ENCODE data around the gene TRMU.
"Not testable (repeated sequence)": the region's sequence is repeated elsewhere in the genome, so short reads cannot be mapped to it uniquely, and the experiment has no call there.

Gene TRMU

GRCh38 chr22:46309526-46310085, 25.9 kb upstream of the TRMU start:
- Histone ChIP-seq H3K27ac (ENCODE audit: low read depth, low read length) (no peak overlapping the region), H3K36me3 (ENCODE audit: insufficient read depth, low read length) (no peaks in the 10 kb centered on the region)

GRCh38 chr22:46312056-46312455, 23.5 kb upstream of the TRMU start:
- Histone ChIP-seq H3K9me3 (ENCODE audit: low read length) (no peaks in the 10 kb centered on the region), H3K27ac (ENCODE audit: low read depth, low read length) (no peak overlapping the region), H3K9ac (ENCODE audit: low read length) (no peak overlapping the region), H3K4me3 (ENCODE audit: low read depth in 1 of 2, low read length in 2 of 2) (no peak overlapping the region), H3K4me1 (ENCODE audit: insufficient read depth, low read length) (no peaks in the 10 kb centered on the region), H3K27me3 (ENCODE audit: control insufficient read depth in 1 of 2, insufficient read depth in 2 of 2, low read length in 2 of 2) (no peaks in the 10 kb centered on the region), H3K36me3 (ENCODE audit: insufficient read depth, low read length) (no peaks in the 10 kb centered on the region)

More at GRCh38 chr22:46309526-46310085, 25.9 kb upstream of the TRMU start:
- no peak overlapping the region for H3K4me3 ChIP-seq (ENCODE audit: low read depth in 1 of 2, low read length in 2 of 2)
- no peaks in the 10 kb centered on the region for H3K9me3 ChIP-seq (ENCODE audit: low read length)
- no peaks in the 10 kb centered on the region for H3K4me1 ChIP-seq (ENCODE audit: insufficient read depth, low read length)
- no peaks in the 10 kb centered on the region for H3K27me3 ChIP-seq (ENCODE audit: control insufficient read depth in 1 of 2, insufficient read depth in 2 of 2, low read length in 2 of 2)
- H3K9ac ChIP-seq (ENCODE audit: low read length), result no peak overlapping the region

- H3K9me3 ChIP-seq (ENCODE audit: low read length); H3K4me1 ChIP-seq (ENCODE audit: insufficient read depth, low read length); H3K4me3 ChIP-seq (ENCODE audit: low read depth in 1 of 2, low read length in 2 of 2); H3K9ac ChIP-seq (ENCODE audit: low read length); H3K36me3 ChIP-seq (ENCODE audit: insufficient read depth, low read length); H3K27me3 ChIP-seq (ENCODE audit: control insufficient read depth in 1 of 2, insufficient read depth in 2 of 2, low read length in 2 of 2); H3K27ac ChIP-seq (ENCODE audit: low read depth, low read length): not testable (repeated sequence)
These were observed 22.7 kb upstream of the TRMU start for GRCh38 chr22:46312848-46313247.

GRCh38 chr22:46315976-46316375, 19.5 kb upstream of the TRMU start:
- H3K36me3 ChIP-seq (ENCODE audit: insufficient read depth, low read length), result no peaks in the 10 kb centered on the region
- no peak overlapping the region for H3K27ac ChIP-seq (ENCODE audit: low read depth, low read length)
- H3K4me1 ChIP-seq (ENCODE audit: insufficient read depth, low read length), result no peaks in the 10 kb centered on the region
- no peak overlapping the region for H3K4me3 ChIP-seq (ENCODE audit: low read depth in 1 of 2, low read length in 2 of 2)
- no peaks in the 10 kb centered on the region for H3K27me3 ChIP-seq (ENCODE audit: control insufficient read depth in 1 of 2, insufficient read depth in 2 of 2, low read length in 2 of 2)
- no peak overlapping the region for H3K9ac ChIP-seq (ENCODE audit: low read length)
- no peaks in the 10 kb centered on the region for H3K9me3 ChIP-seq (ENCODE audit: low read length)

GRCh38 chr22:46317646-46318045, 17.9 kb upstream of the TRMU start:
- Histone ChIP-seq H3K4me3 (ENCODE audit: low read depth in 1 of 2, low read length in 2 of 2) (no peak overlapping the region), H3K4me1 (ENCODE audit: insufficient read depth, low read length) (no peaks in the 10 kb centered on the region), H3K27me3 (ENCODE audit: control insufficient read depth in 1 of 2, insufficient read depth in 2 of 2, low read length in 2 of 2) (no peaks in the 10 kb centered on the region)

GRCh38 chr22:46318576-46318975, 16.9 kb upstream of the TRMU start:
- H3K27me3 ChIP-seq (ENCODE audit: control insufficient read depth in 1 of 2, insufficient read depth in 2 of 2, low read length in 2 of 2), result no peaks in the 10 kb centered on the region
- H3K9ac ChIP-seq (ENCODE audit: low read length), result no peak overlapping the region
- no peak overlapping the region for H3K4me3 ChIP-seq (ENCODE audit: low read depth in 1 of 2, low read length in 2 of 2)
- H3K4me1 ChIP-seq (ENCODE audit: insufficient read depth, low read length), result no peaks in the 10 kb centered on the region
- H3K27ac ChIP-seq (ENCODE audit: low read depth, low read length), result no peak overlapping the region
- no peaks in the 10 kb centered on the region for H3K36me3 ChIP-seq (ENCODE audit: insufficient read depth, low read length)
- no peaks in the 10 kb centered on the region for H3K9me3 ChIP-seq (ENCODE audit: low read length)

More at GRCh38 chr22:46317646-46318045, 17.9 kb upstream of the TRMU start:
- Histone ChIP-seq H3K27ac (ENCODE audit: low read depth, low read length) (no peak overlapping the region), H3K9me3 (ENCODE audit: low read length) (no peaks in the 10 kb centered on the region), H3K9ac (ENCODE audit: low read length) (no peak overlapping the region), H3K36me3 (ENCODE audit: insufficient read depth, low read length) (no peaks in the 10 kb centered on the region)

GRCh38 chr22:46319319-46319718, 16.2 kb upstream of the TRMU start:
- Histone ChIP-seq H3K9me3 (ENCODE audit: low read length) (no peaks in the 10 kb centered on the region), H3K4me3 (ENCODE audit: low read depth in 1 of 2, low read length in 2 of 2) (no peak overlapping the region), H3K4me1 (ENCODE audit: insufficient read depth, low read length) (no peaks in the 10 kb centered on the region), H3K27ac (ENCODE audit: low read depth, low read length) (no peak overlapping the region), H3K27me3 (ENCODE audit: control insufficient read depth in 1 of 2, insufficient read depth in 2 of 2, low read length in 2 of 2) (no peaks in the 10 kb centered on the region), H3K36me3 (ENCODE audit: insufficient read depth, low read length) (no peaks in the 10 kb centered on the region), H3K9ac (ENCODE audit: low read length) (no peak overlapping the region)

- H3K9ac ChIP-seq (ENCODE audit: low read length), result no peak overlapping the region
- no peaks in the 10 kb centered on the region for H3K4me1 ChIP-seq (ENCODE audit: insufficient read depth, low read length)
- H3K9me3 ChIP-seq (ENCODE audit: low read length), result no peaks in the 10 kb centered on the region
- no peaks in the 10 kb centered on the region for H3K27me3 ChIP-seq (ENCODE audit: control insufficient read depth in 1 of 2, insufficient read depth in 2 of 2, low read length in 2 of 2)
- H3K4me3 ChIP-seq (ENCODE audit: low read depth in 1 of 2, low read length in 2 of 2), result no peak overlapping the region
- no peaks in the 10 kb centered on the region for H3K36me3 ChIP-seq (ENCODE audit: insufficient read depth, low read length)
- no peak overlapping the region for H3K27ac ChIP-seq (ENCODE audit: low read depth, low read length)
These were observed 15.3 kb upstream of the TRMU start for GRCh38 chr22:46320166-46320710.

- H3K27me3 ChIP-seq (ENCODE audit: control insufficient read depth in 1 of 2, insufficient read depth in 2 of 2, low read length in 2 of 2), result no peaks in the 10 kb centered on the region
- H3K9me3 ChIP-seq (ENCODE audit: low read length), result no peaks in the 10 kb centered on the region
- H3K36me3 ChIP-seq (ENCODE audit: insufficient read depth, low read length), result no peaks in the 10 kb centered on the region
- no peak overlapping the region for H3K4me3 ChIP-seq (ENCODE audit: low read depth in 1 of 2, low read length in 2 of 2)
- H3K27ac ChIP-seq (ENCODE audit: low read depth, low read length), result no peak overlapping the region
- no peaks in the 10 kb centered on the region for H3K4me1 ChIP-seq (ENCODE audit: insufficient read depth, low read length)
- no peak overlapping the region for H3K9ac ChIP-seq (ENCODE audit: low read length)
These were observed 14.7 kb upstream of the TRMU start for GRCh38 chr22:46320716-46321386.

GRCh38 chr22:46322711-46323110, 12.8 kb upstream of the TRMU start:
- H3K4me1 ChIP-seq (ENCODE audit: insufficient read depth, low read length), result no peaks in the 10 kb centered on the region
- H3K9ac ChIP-seq (ENCODE audit: low read length), result no peak overlapping the region
- no peaks in the 10 kb centered on the region for H3K27me3 ChIP-seq (ENCODE audit: control insufficient read depth in 1 of 2, insufficient read depth in 2 of 2, low read length in 2 of 2)
- no peaks in the 10 kb centered on the region for H3K9me3 ChIP-seq (ENCODE audit: low read length)
- no peak overlapping the region for H3K4me3 ChIP-seq (ENCODE audit: low read depth in 1 of 2, low read length in 2 of 2)
- H3K27ac ChIP-seq (ENCODE audit: low read depth, low read length), result no peak overlapping the region
- no peaks in the 10 kb centered on the region for H3K36me3 ChIP-seq (ENCODE audit: insufficient read depth, low read length)

- H3K9me3 ChIP-seq (ENCODE audit: low read length), result no peaks in the 10 kb centered on the region
- H3K27me3 ChIP-seq (ENCODE audit: control insufficient read depth in 1 of 2, insufficient read depth in 2 of 2, low read length in 2 of 2), result no peaks in the 10 kb centered on the region
- no peak overlapping the region for H3K4me3 ChIP-seq (ENCODE audit: low read depth in 1 of 2, low read length in 2 of 2)
- H3K36me3 ChIP-seq (ENCODE audit: insufficient read depth, low read length), result no peaks in the 10 kb centered on the region
- H3K9ac ChIP-seq (ENCODE audit: low read length), result no peak overlapping the region
- H3K27ac ChIP-seq (ENCODE audit: low read depth, low read length), result no peak overlapping the region
- no peaks in the 10 kb centered on the region for H3K4me1 ChIP-seq (ENCODE audit: insufficient read depth, low read length)
These were observed 12.4 kb upstream of the TRMU start for GRCh38 chr22:46323162-46323561.
